Left lobe of liver (tissue), 2 donors: ENCODE data around the gene ZNRF3. TPM values are rescaled to one million over a fixed set of nuclear protein-coding genes. Genes with fewer than 3 reads are reported as not detected.
A peak's percentile ranks its signal among the peaks of the same experiment; 100 is the strongest.
"Not testable (repeated sequence)": the region's sequence is repeated elsewhere in the genome, so short reads cannot be mapped to it uniquely, and the experiment has no call there.

Source experiments
- ATAC-seq: fragments of 200-7000 bp; cut with Tn5 transposase; one replicate; pipeline ENCODE4 v1.9.1; 2020; ENCODE audit warnings: mild to moderate bottlenecking, moderate library complexity
- DNase-seq: peaks from one replicate; pipeline ENCODE4 v3.0.0-alpha.2; 2020; ENCODE audit warnings: low spot score
- total RNA-seq: library from RNA; stranded (reverse); gene quantifications from one replicate; pipeline ENCODE4 v1.2.1, GENCODE V29; 2021
- donor health status: DM: no; HTN: no; CAD: no; lungs with moderate emphysema.
- donor health status: DM: no; HTN: yes; CAD: no.

The ZNRF3 gene
- total RNA-seq, 1 donor from 2014 or later: 7.3 TPM

GRCh38 chr22:29078869-29079207 is 195.5 kb downstream of the ZNRF3 start:
- ATAC-seq (no peak), DNase-seq (no peak)

DNA sequence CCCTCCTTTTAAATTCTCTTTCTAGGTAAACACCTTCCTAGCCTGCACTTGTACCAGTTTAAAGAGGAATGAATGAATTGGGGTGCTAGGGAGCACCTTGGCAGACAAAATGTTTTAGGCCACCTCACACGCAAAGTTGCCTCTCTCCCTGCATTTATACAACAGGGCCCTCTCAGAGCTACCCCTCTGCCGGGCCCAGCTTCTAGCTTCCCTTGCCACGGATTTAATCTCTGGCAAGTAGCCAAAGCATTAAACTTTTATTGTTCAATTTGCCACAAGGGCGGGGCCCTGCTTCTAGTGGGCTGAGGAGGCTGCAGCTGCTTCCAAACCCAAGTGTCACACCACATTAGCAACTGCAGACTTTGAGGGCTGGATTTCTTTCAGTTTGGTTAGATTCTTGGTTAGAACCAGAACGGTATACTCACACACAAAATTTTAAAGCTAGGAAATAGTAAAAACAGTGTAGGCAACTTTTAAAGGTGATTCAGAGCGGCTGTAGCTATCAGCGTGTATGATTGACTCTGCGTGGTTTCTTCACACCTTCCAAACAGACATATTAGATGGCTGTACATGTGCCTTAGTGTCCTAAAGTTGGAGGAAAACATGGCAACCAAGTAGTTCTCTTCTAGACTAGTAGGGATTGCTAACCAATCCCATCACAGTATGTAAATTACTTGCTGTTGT is 196.0 kb downstream of the ZNRF3 start:
- DNase-seq (no peak), ATAC-seq (no peak)

DNA sequence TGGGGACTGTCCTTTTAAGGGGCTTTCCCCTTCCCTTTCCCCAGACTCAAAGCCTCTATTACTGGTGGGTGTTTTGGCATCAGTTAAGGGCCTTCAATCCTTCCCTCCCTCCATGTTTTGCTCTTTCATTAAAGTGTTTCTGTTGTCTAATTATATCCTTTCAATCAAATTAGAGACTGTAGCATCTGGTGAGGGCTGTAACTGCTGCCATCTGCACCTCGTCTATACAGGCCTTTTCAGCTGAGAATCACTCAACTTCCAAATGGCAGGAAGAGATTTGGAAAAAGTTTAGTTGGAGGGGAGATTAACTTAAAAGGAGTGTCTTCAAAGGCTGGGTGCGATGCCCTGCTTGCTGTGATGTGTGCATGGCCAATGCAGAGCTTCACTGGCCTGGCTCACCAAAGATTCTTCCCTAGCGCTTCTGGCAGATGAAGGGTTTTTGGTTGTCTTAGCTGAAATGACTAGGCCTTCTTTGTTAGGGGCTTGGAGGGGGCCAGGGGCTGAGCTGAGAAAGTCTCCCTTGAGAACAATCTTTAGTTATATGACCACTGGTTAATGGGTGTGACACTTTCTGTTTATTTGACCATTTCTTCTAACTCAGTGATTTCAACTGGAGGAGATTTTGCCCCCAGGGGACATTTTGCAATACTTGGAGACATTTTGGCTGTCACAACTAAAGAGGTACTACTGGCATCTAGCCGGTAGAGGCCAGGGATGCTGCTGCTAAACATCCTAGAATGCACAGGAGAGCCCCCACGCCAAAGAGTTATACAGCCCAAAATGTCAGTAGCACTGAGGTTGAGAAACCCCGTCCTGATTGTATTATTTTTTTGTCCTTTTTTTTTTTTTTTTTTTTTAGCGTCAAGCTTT is 197.0 kb downstream of the ZNRF3 start:
- ATAC-seq (peak; percentile 58), DNase-seq (peak; percentile 52)

DNA sequence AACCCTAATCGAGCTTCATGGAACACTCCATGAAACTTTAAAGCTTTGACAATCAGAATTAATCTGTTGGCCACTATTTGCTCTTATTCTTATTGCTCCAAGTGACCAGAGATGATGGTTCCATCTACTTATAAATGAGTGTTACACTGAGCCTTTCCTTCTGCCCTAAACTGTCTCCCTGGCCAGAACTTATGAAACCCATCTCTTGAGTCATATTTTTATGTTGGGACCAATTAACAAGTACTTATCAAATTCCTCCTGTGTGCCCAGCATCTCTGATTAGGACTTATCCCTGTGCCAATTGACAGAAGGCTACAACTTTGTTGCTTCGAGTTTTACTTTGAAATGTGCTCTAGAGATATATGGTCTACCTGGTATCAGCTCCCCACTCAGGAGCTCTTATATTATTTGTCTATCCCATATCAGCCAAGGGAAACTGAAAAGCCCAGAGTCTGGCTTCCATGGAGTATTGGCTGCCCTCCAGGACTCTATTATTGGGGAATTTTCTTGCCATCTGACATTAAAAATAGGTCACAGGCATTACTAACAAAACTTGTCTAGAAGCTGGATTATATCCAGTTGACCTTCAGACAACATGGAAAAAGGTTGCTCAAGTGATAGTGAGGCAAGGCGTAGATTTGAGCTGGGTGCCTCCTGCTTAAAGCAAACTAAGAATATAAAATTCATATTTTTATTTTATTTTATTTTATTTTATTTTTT is 198.3 kb downstream of the ZNRF3 start:
- peak; percentile 68 for ATAC-seq

DNA sequence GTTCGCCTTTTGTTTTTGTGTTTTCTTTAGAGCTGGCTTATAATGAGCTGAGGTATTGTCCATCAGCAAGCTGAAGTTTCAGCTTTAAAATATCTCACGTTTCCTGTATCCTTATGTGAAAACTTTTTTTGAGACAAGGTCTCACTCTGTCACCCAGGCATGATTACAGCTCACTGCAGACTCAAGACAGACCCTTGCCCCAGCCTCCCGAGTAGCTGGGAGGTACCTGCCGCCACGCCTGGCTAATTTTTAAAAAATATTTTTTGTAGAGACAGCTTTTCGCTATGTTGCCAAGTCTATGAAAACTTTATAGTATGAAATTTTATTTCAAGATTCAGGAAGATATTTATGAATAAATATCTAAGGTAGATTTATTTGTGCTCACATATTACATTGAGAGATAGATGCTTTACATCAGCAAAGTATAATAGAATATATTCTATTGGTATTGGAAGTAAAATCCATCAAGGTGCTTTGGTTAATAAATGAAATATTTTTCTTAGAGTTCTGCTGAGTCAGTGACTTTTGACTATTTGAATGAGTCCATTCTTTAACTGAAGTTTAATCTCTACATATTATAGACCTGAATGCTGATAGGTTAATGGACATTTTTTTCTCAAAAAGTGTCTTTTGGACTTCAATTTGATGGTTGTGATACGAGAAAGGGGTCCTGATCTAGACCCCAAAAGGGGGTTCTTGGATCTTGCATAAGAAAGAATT is 199.6 kb downstream of the ZNRF3 start:
- ATAC-seq (no peak), DNase-seq (no peak)

More for the DNA sequence above, 198.3 kb downstream of the ZNRF3 start:
- peak; percentile 55 for DNase-seq

DNA sequence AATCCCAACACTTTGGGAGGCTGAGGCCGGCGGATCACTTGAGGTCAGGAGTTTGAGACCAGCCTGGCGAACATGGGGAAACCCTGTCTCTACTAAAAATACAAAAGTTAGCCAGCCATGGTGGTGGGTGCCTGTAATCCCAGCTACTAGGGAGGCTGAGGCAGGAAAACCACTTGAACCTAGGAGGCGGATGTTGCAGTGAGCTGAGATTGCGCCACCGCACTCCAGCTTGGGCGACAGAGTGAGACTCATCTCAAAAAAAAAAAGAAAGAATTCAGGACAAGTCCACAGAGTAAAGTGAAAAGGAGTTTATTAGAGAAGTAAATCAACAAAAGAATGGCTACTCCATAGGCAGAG is 200.2 kb downstream of the ZNRF3 start:
- ATAC-seq, DNase-seq: not testable (repeated sequence)

- ATAC-seq (no peak), DNase-seq (no peak)
These were observed 200.7 kb downstream of the ZNRF3 start for GRCh38 chr22:29083933-29084591.

- no peak for ATAC-seq
- DNase-seq: no peak
These were observed 203.6 kb downstream of the ZNRF3 start for GRCh38 chr22:29087012-29087411.

DNA sequence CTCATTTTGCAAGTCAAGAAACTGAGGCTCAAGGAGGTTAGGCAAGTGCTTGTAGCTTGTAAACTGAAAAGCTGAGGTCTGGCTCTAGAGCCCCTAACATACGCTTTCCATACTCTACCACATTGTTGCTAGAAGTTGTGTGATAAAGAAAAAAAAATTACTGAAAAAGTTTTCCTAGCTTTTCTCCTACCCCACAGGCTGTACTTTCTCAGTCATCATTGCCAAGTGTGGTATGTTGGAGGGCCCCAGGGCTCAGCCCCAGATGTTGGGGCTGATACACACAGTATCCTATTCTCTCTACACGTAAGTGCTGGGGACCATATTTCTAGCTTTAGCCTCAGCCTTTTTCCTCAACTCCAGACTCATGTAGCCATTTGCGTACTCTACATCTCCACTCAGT is 205.4 kb downstream of the ZNRF3 start:
- DNase-seq: no peak
- no peak for ATAC-seq

DNA sequence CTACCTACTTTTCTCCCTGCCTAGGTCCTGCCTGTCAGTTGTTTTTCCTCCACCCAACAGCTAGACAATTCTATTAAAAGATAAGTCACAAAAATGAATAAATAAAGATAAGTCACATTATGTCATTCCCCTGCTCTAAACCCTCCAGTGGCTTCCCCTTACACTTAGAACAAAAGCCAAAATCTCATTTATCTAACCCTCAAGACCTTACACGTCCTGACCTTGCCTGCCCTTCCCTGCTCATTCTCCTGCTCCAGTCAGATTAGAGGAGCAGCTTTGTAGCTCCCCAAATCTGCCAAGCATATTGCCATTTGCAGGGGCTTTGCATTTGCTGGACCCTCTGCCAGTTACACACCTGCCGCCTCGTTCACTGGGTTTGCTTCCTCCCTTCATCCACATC is 206.1 kb downstream of the ZNRF3 start:
- DNase-seq (no peak), ATAC-seq (no peak)

DNA sequence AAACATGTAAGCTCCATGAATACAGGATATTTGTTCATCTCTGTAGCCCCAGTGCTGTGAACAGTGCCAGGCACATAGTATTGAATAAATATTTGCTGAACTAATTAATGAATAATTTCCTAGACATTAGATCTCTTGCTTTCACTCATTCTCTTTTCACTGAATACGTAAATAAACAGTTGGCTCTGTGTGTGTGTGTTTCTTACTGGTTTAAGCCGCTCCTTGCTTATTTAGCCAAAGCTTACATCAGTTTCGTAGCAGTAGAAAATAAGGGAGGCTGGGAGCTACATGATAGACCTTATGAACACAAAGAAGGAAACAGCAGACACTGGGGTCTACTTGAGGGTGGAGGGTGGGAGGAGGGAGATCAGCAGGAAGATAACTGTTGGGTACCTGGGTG is 206.7 kb downstream of the ZNRF3 start:
- DNase-seq (no peak), ATAC-seq (no peak)

- DNase-seq: no peak
- ATAC-seq: peak; percentile 74
These were observed 208.9 kb downstream of the ZNRF3 start for GRCh38 chr22:29092243-29092642.

GRCh38 chr22:29093030-29093429 is 209.7 kb downstream of the ZNRF3 start:
- DNase-seq (no peak), ATAC-seq (no peak)

DNA sequence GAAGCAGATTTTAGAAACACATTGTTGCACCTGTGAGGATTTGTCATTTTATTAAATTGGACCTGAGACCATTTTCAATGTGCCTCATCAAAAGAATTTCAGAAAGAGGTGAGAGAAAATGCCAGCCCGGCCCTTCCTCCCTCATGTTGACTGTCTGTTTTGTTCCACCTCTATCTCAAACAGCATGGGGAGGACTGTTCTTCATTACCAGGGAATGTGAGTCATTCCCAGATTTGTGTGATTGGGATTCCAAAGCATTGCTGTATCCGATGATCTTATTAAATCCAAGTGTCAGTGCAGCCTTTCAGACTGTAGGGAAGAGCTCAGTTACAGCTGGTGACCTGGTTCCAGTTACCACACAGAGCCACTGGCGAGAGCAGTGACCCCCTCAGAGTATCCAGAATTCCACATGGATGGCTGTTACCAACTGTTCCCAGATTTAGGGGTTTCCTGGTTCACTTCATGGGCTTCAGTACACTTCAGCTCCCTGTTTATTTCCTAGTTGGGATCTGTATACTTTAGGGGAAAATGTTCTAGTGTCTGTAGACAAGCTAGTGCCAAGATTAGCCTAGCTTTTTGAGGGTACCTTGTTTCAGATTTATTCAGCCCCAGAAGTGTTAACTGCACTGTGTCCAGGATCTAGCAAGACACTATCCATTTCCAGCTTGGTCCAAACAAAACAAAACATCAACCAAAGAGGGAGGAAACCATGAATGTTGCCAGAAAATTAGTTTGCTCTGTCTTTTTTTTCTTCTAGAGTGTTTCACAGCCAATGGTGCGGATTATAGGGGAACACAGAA is 210.3 kb downstream of the ZNRF3 start:
- no peak for DNase-seq
- ATAC-seq: peak; percentile 73

GRCh38 chr22:29095459-29095858 is 212.1 kb downstream of the ZNRF3 start:
- no peak for ATAC-seq
- DNase-seq: no peak

- DNase-seq (no peak), ATAC-seq (no peak)
These were observed 213.6 kb downstream of the ZNRF3 start for GRCh38 chr22:29096736-29097669.

DNA sequence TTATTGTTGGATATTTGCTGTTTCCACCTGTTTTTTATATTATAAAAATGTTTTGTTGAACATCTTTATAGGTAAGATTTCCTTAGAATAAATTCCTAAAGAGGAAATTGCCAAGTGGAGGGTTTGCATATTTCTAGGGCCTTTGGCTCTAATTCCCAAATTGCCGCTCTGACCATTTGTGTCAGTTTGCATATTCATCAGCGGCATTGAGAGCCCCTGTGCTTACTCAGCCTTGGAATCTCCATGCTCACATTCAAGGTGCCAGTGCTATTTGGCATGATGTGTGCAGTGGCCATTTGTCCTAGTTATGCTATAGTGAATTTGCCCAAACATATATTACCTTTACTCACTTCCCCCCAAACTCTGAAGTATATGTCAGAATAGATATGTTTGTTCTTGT is 214.9 kb downstream of the ZNRF3 start:
- ATAC-seq (no peak), DNase-seq (no peak)

- no peak for DNase-seq
- ATAC-seq: no peak
These were observed 218.9 kb downstream of the ZNRF3 start for GRCh38 chr22:29102300-29102699.

- ATAC-seq (no peak), DNase-seq (no peak)
These were observed 219.7 kb downstream of the ZNRF3 start for GRCh38 chr22:29103121-29103520.
